ENCODE data around the gene VPS33A.

- TF ChIP-seq CTCF (IDR thresholded peaks at IDR 0.05), result no peak
- TF ChIP-seq ATF2 (CRISPR knock-in tag; IDR thresholded peaks at IDR 0.05; ENCODE audit: borderline replicate concordance, low read depth), result no peak
- TF ChIP-seq CREB1 (CRISPR knock-in tag; IDR thresholded peaks at IDR 0.05), result no peak
- TF ChIP-seq E2F1 (CRISPR knock-in tag; IDR thresholded peaks at IDR 0.05), result no peak
- TF ChIP-seq E2F4 (CRISPR knock-in tag; IDR thresholded peaks at IDR 0.05; ENCODE audit: borderline replicate concordance, low read depth), result no peak
- no peak for TF ChIP-seq ZNF423 (CRISPR knock-in tag; IDR thresholded peaks at IDR 0.05)
Observed at GRCh38 chr12:122238861-122239260, 27.4 kb downstream of the VPS33A start.
